Embryonic facial prominence (tissue), 1 donor: ENCODE results near the gene CDC42.
"Not testable (repeated sequence)": the region's sequence is repeated elsewhere in the genome, so short reads cannot be mapped to it uniquely, and the experiment has no call there.

Source experiments
- DNase-seq: peaks from one replicate; pipeline ENCODE4 v3.0.0-alpha.2; 2016; ENCODE audit errors: extremely low spot score

Gene CDC42

GRCh38 chr1:22074803-22075202 is 22.3 kb downstream of the CDC42 start:
- DNase-seq, result no peak

GRCh38 chr1:22075718-22076117 is 23.2 kb downstream of the CDC42 start:
- DNase-seq, result no peak

- DNase-seq, result no peak
Measured at GRCh38 chr1:22076346-22076745, 23.8 kb downstream of the CDC42 start.

- no peak for DNase-seq
Measured at GRCh38 chr1:22077728-22078127, 25.2 kb downstream of the CDC42 start.

GRCh38 chr1:22078133-22078532 is 25.6 kb downstream of the CDC42 start:
- DNase-seq, result no peak

- DNase-seq, result no peak
Measured at GRCh38 chr1:22080191-22080590, 27.7 kb downstream of the CDC42 start.

GRCh38 chr1:22088331-22088730 is 35.8 kb downstream of the CDC42 start:
- no peak for DNase-seq

GRCh38 chr1:22089134-22089571 is 36.6 kb downstream of the CDC42 start:
- DNase-seq, result no peak

GRCh38 chr1:22089787-22090186 is 37.3 kb downstream of the CDC42 start:
- no peak for DNase-seq

GRCh38 chr1:22090867-22091266 is 38.4 kb downstream of the CDC42 start:
- no peak for DNase-seq

GRCh38 chr1:22092026-22092768 is 39.7 kb downstream of the CDC42 start:
- DNase-seq, result not testable (repeated sequence)

GRCh38 chr1:22093513-22093912 is 41.0 kb downstream of the CDC42 start:
- DNase-seq, result no peak

- no peak for DNase-seq
Measured at GRCh38 chr1:22096036-22096435, 43.5 kb downstream of the CDC42 start.

- no peak for DNase-seq
Measured at GRCh38 chr1:22096463-22096862, 44.0 kb downstream of the CDC42 start.

GRCh38 chr1:22098752-22099151 is 46.2 kb downstream of the CDC42 start:
- no peak for DNase-seq

GRCh38 chr1:22100168-22100567 is 47.7 kb downstream of the CDC42 start:
- DNase-seq, result no peak

- no peak for DNase-seq
Measured at GRCh38 chr1:22101199-22101598, 48.7 kb downstream of the CDC42 start.

GRCh38 chr1:22101995-22102394 is 49.5 kb downstream of the CDC42 start:
- DNase-seq, result no peak

- no peak for DNase-seq
Measured at GRCh38 chr1:22102746-22103145, 50.2 kb downstream of the CDC42 start.

GRCh38 chr1:22104094-22104493 is 51.6 kb downstream of the CDC42 start:
- DNase-seq, result no peak

- DNase-seq, result no peak
Measured at GRCh38 chr1:22104865-22105437, 52.4 kb downstream of the CDC42 start.

- DNase-seq, result peak; percentile 56
Measured at GRCh38 chr1:22105611-22106207, 53.2 kb downstream of the CDC42 start.

- no peak for DNase-seq
Measured at GRCh38 chr1:22107126-22107525, 54.6 kb downstream of the CDC42 start.
